Measurements from ENCODE around the gene ADAMTS19. TPM values are rescaled to one million over a fixed set of nuclear protein-coding genes. Genes with fewer than 3 reads are reported as not detected.

The ADAMTS19 gene
- total and polyA plus RNA-seq, 2 of the 13 experiments (the other 11 are each of a cell fraction or from before 2014, with no cell fraction given): not detected

GRCh38 chr5:129412721-129413120 lies 47.4 kb upstream of the ADAMTS19 start:
- FAIRE-seq: no peak
- 4% methylated on average over 2 of the region's 2 CpGs for WGBS (ENCODE audit: low lambda C conversion rate)
- Histone ChIP-seq H4K20me1 (ENCODE audit: insufficient read depth, low read length) (no peaks in the 10 kb centered on the region), H3K4me3 (replicated peaks in 1 of 3; ENCODE audit: insufficient read depth in 1 of 3, low read depth in 2 of 3, low read length in 3 of 3) (no peak overlapping the region), H3K4me2 (ENCODE audit: low read depth, low read length) (no peak overlapping the region), H2AFZ (ENCODE audit: low read length) (no peak overlapping the region), H3K4me1 (ENCODE audit: insufficient read depth, low read length) (no peaks in the 10 kb centered on the region), H3K27me3 (ENCODE audit: control insufficient read depth in 1 of 2, insufficient read depth in 2 of 2, low read length in 2 of 2) (no peaks in the 10 kb centered on the region), H3K9ac (ENCODE audit: insufficient read depth, low read depth, low read length) (no peak overlapping the region), H3K36me3 (replicated peaks in 1 of 2; ENCODE audit: control insufficient read depth in 1 of 2, insufficient read depth in 2 of 2, low read length in 2 of 2) (no peaks in the 10 kb centered on the region), H3K79me2 (ENCODE audit: insufficient read depth, low read length) (no peaks in the 10 kb centered on the region), H3K9me3 (ENCODE audit: low read length) (0 out of 2 replicates have a peak, but pooled peaks cover 4% of the 10 kb centered on the region), H3K27ac (ENCODE audit: extremely low read length, insufficient read depth, low read length) (no peak overlapping the region)
- POLR2A ChIA-PET: no interaction called here
- no peak for ATAC-seq
- in situ Hi-C loops (cut with HindIII; ENCODE audit: extremely low pct_ligation_motif_present, low pct_unique_long_range_greater_than_20kb): no loop called here
- DNase-seq (ENCODE audit: low spot score): no peak
- intact Hi-C loops (cut with micrococcal nuclease; ENCODE audit: unreplicated experiment): no loop called here
- CTCF ChIA-PET (ENCODE audit: low intra/inter-chr PET ratio, low total read pairs): no interaction called here
- no TSS peak for BruUV-seq (replicated peaks)
- TF ChIP-seq ZNF136 (CRISPR knock-in tag; IDR thresholded peaks at IDR 0.05; ENCODE audit: low read depth): no peak
- no peak for TF ChIP-seq ZNF567 (CRISPR knock-in tag; IDR thresholded peaks at IDR 0.05; ENCODE audit: borderline replicate concordance)
- TF ChIP-seq RARA (CRISPR knock-in tag; IDR thresholded peaks at IDR 0.05): no peak
- no peak for TF ChIP-seq CHD2 (IDR thresholded peaks at IDR 0.05; ENCODE audit: low read depth, low read length)
- no peak for TF ChIP-seq SOX13 (IDR thresholded peaks at IDR 0.05)
- TF ChIP-seq SOX13 (CRISPR knock-in tag; conservative IDR thresholded peaks at IDR 0.05 in 1 of 2, IDR thresholded peaks at IDR 0.05 in 1 of 2): no peak
- TF ChIP-seq, protein P1, sequence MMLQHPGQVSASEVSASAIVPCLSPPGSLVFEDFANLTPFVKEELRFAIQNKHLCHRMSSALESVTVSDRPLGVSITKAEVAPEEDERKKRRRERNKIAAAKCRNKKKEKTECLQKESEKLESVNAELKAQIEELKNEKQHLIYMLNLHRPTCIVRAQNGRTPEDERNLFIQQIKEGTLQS (CRISPR knock-in tag; IDR thresholded peaks at IDR 0.05): no peak
- TF ChIP-seq SMARCC2 (IDR thresholded peaks at IDR 0.05): no peak
- no peak for TF ChIP-seq ZNF318 (CRISPR knock-in tag; IDR thresholded peaks at IDR 0.05)
- TF ChIP-seq FOXP1 (IDR thresholded peaks at IDR 0.05): no peak
- TF ChIP-seq FOXP1 (CRISPR knock-in tag; IDR thresholded peaks at IDR 0.05): no peak
- no peak for TF ChIP-seq ZSCAN12 (CRISPR knock-in tag; IDR thresholded peaks at IDR 0.05)
- TF ChIP-seq ZNF280B (CRISPR knock-in tag; IDR thresholded peaks at IDR 0.05; ENCODE audit: borderline replicate concordance): no peak
- TF ChIP-seq PRMT3 (CRISPR knock-in tag; IDR thresholded peaks at IDR 0.05; ENCODE audit: borderline replicate concordance, low read depth): no peak
- no peak for TF ChIP-seq SMYD3 (CRISPR knock-in tag; IDR thresholded peaks at IDR 0.05)
- TF ChIP-seq CCDC6 (CRISPR knock-in tag; IDR thresholded peaks at IDR 0.05): no peak
- no peak for TF ChIP-seq MXI1 (IDR thresholded peaks at IDR 0.05; ENCODE audit: borderline replicate concordance, low read depth, low read length)

Measured in HepG2 (cell line).